IMR-90 (cell line): Measurements from ENCODE around the gene TEFM. TPM values are rescaled to one million over a fixed set of nuclear protein-coding genes. Genes with fewer than 3 reads are reported as not detected.
A peak's percentile ranks its signal among the peaks of the same experiment; 100 is the strongest.

ENCODE experiments used
- ATAC-seq: fragments of 200-7000 bp; cut with Tn5 transposase; 2 replicates; pipeline ENCODE4 v1.9.1; 2020; ENCODE audit warnings: low read depth, mild to moderate bottlenecking, moderate library complexity
- BruUV-seq: library from RNA; stranded (reverse); fragments of 400-500 nt; replicated peaks from 2 replicates; lab custom pipeline; 2021; lab: Mats Ljungman, UMichigan
- CTCF ChIA-PET: fragments of 300-600 bp; formaldehyde crosslinking; extraction: SDS; loops from one replicate; lab custom pipeline; 2021; ENCODE audit warnings: antibody characterized with exemption; lab: Yijun Ruan, JAX
- POLR2A ChIA-PET: fragments of 300-600 bp; sonication (Branson Sonifier 250); formaldehyde crosslinking; loops from one replicate; lab custom pipeline; 2022; ENCODE audit warnings: antibody characterized with exemption; ENCODE audit not compliant: unreplicated experiment; lab: Charles Lee
- DNase-seq: peaks from one replicate; pipeline ENCODE4 v3.0.0; 2013
- H2AFZ ChIP-seq: replicated peaks from 2 replicates; pipeline ENCODE3; 2013; ENCODE audit warnings: low read length, mild to moderate bottlenecking; ENCODE audit not compliant: poor library complexity
- H2AK5ac ChIP-seq: 2 replicates; pipeline ENCODE4 v1.6.1; 2013; ENCODE audit warnings: low read depth, low read length, inconsistent platforms
- H2AK9ac ChIP-seq: replicated peaks from 2 replicates; pipeline ENCODE3; 2013; ENCODE audit warnings: mild to moderate bottlenecking, low read depth, low read length, moderate library complexity; ENCODE audit not compliant: poor library complexity
- H2BK120ac ChIP-seq: 2 replicates; pipeline ENCODE4 v1.6.1; 2013; ENCODE audit warnings: low read depth, low read length, inconsistent platforms
- H2BK15ac ChIP-seq: 3 replicates; pipeline ENCODE4 v1.6.1; 2013; ENCODE audit warnings: low read depth, low read length, inconsistent platforms
- H2BK20ac ChIP-seq: 2 replicates; pipeline ENCODE4 v1.6.1; 2013; ENCODE audit warnings: low read depth, mild to moderate bottlenecking, inconsistent platforms, low read length, moderate library complexity
- H2BK5ac ChIP-seq: 2 replicates; pipeline ENCODE4 v1.6.1; 2013; ENCODE audit warnings: mild to moderate bottlenecking, low read depth, low read length, inconsistent platforms; ENCODE audit not compliant: poor library complexity, severe bottlenecking
- H3K14ac ChIP-seq: replicated peaks from 2 replicates; pipeline ENCODE4 v1.6.1; 2013; ENCODE audit warnings: low read depth, low read length, inconsistent platforms
- H3K18ac ChIP-seq: 2 replicates; pipeline ENCODE4 v1.6.1; 2013; ENCODE audit warnings: low read depth, low read length, control low read depth
- H3K23ac ChIP-seq: 2 replicates; pipeline ENCODE4 v1.6.1; 2013; ENCODE audit warnings: low read depth, low read length, inconsistent platforms
- H3K27ac ChIP-seq: 2 replicates; pipeline ENCODE4 v1.5.1; 2013; ENCODE audit warnings: mild to moderate bottlenecking, control low read depth, low read length; ENCODE audit not compliant: insufficient read depth
- H3K27me3 ChIP-seq: 2 replicates; pipeline ENCODE4 v1.6.1; 2013; ENCODE audit warnings: low read length; ENCODE audit not compliant: control insufficient read depth, insufficient read depth
- H3K36me3 ChIP-seq: 2 replicates; pipeline ENCODE4 v1.6.1; 2013; ENCODE audit warnings: low read length, mixed read lengths; ENCODE audit not compliant: control insufficient read depth, insufficient read depth
- H3K4ac ChIP-seq: 2 replicates; pipeline ENCODE4 v1.6.1; 2013; ENCODE audit warnings: low read depth, low read length, inconsistent platforms
- H3K4me1 ChIP-seq: 2 replicates; pipeline ENCODE4 v1.6.1; 2013; ENCODE audit warnings: low read length, mixed read lengths; ENCODE audit not compliant: control insufficient read depth, insufficient read depth
- H3K4me2 ChIP-seq: 2 replicates; pipeline ENCODE4 v1.6.1; 2013; ENCODE audit warnings: low read depth, mild to moderate bottlenecking, control low read depth, low read length, moderate library complexity
- H3K4me3 ChIP-seq: 2 replicates; pipeline ENCODE4 v1.5.1; 2013; ENCODE audit warnings: low read depth, mild to moderate bottlenecking, control low read depth, low read length, moderate library complexity; ENCODE audit not compliant: insufficient read depth
- H3K56ac ChIP-seq: 2 replicates; pipeline ENCODE4 v1.6.1; 2013; ENCODE audit warnings: low read length, inconsistent platforms; ENCODE audit not compliant: insufficient read depth; ENCODE audit errors: extremely low read depth
- H3K79me1 ChIP-seq, 2 experiments: 2 replicates each; pipeline ENCODE4 v1.6.1; 2013; ENCODE audit warnings: low read length in 2 of 2, inconsistent platforms in 1 of 2, low read depth in 1 of 2
- H3K9ac ChIP-seq: 2 replicates; pipeline ENCODE4 v1.6.1; 2013; ENCODE audit warnings: low read depth, low read length, control low read depth
- H3K9me1 ChIP-seq: 2 replicates; pipeline ENCODE4 v1.6.1; 2013; ENCODE audit warnings: low read length, inconsistent platforms; ENCODE audit not compliant: insufficient read depth
- H3K9me3 ChIP-seq: 2 replicates; pipeline ENCODE4 v1.6.1; 2013; ENCODE audit warnings: low read length; ENCODE audit not compliant: control insufficient read depth, insufficient read depth
- H4K20me1 ChIP-seq: 2 replicates; pipeline ENCODE4 v1.6.1; 2013; ENCODE audit warnings: low read length, inconsistent platforms; ENCODE audit not compliant: insufficient read depth
- H4K5ac ChIP-seq: 2 replicates; pipeline ENCODE4 v1.6.1; 2013; ENCODE audit warnings: mild to moderate bottlenecking, low read depth, low read length, control low read depth
- H4K8ac ChIP-seq, 2 experiments: 2 replicates each; pipeline ENCODE4 v1.6.1; 2013; ENCODE audit warnings: low read depth in 2 of 2, low read length in 2 of 2, control low read depth in 1 of 2, inconsistent platforms in 1 of 2
- H4K91ac ChIP-seq: 2 replicates; pipeline ENCODE4 v1.6.1; 2013; ENCODE audit warnings: low read depth, low read length, inconsistent platforms; ENCODE audit not compliant: insufficient read depth
- BHLHE40 ChIP-seq: fragments of 150-350 bp; IDR thresholded peaks from 2 replicates; pipeline ENCODE4 v1.6.1; 2016; ENCODE audit warnings: mild to moderate bottlenecking, low read depth, low read length
- CEBPB ChIP-seq: IDR thresholded peaks from 2 replicates; pipeline ENCODE4 v1.6.1; 2012; ENCODE audit warnings: low read depth, low read length, improper control_type of control experiment
- CHD1 ChIP-seq: IDR thresholded peaks from 2 replicates; pipeline ENCODE4 v1.6.1; 2012; ENCODE audit warnings: low read depth, low read length, improper control_type of control experiment
- FOS ChIP-seq: fragments of 150-350 bp; IDR thresholded peaks from 2 replicates; pipeline ENCODE4 v1.6.1; 2016; ENCODE audit warnings: low read depth, low read length
- NFE2L2 ChIP-seq: fragments of 150-350 bp; IDR thresholded peaks from 2 replicates; pipeline ENCODE4 v1.6.1; 2016; ENCODE audit warnings: low read depth, mild to moderate bottlenecking, low read length
- RAD21 ChIP-seq: IDR thresholded peaks from 2 replicates; pipeline ENCODE4 v1.6.1; 2012; ENCODE audit warnings: low read length, improper control_type of control experiment
- RFX5 ChIP-seq: IDR thresholded peaks from 2 replicates; pipeline ENCODE4 v1.8.0; 2012; ENCODE audit warnings: low read depth, mild to moderate bottlenecking, low read length, moderate library complexity
- WGBS, 2 experiments: methylation state at CpG; one replicate each; pipeline versions ENCODE4 v1.1.5 to v1.1.7; 2013; ENCODE audit warnings: missing lambda C conversion rate in 2 of 2; ENCODE audit not compliant: insufficient read length in 1 of 2; ENCODE audit errors: extremely low coverage in 2 of 2; 5-methylcytosine and 5-hydroxymethylcytosine counted together
- dilution Hi-C: fragments of 300-500 bp; cut with HindIII; formaldehyde crosslinking; loops from one replicate; pipeline ENCODE4 v1.14.3; 2018; ENCODE audit warnings: low sequenced_read_pairs; ENCODE audit not compliant: unreplicated experiment
- in situ Hi-C: fragments of 300-500 bp; cut with MboI; formaldehyde crosslinking; loops from 3 replicates; pipeline ENCODE4 v1.14.3; 2019; ENCODE audit warnings: low sequenced_read_pairs, inconsistent platforms, mixed read lengths
- intact Hi-C: fragments of 100-400 bp; cut with micrococcal nuclease; formaldehyde crosslinking; loops from 2 replicates; pipeline ENCODE4 v1.10.0; 2022
- polyA plus RNA-seq, 3 experiments: library from polyadenylated mRNA; depleted of rRNA; stranded (reverse); fragments of >200 nt; gene quantifications; 2 replicates each; pipeline ENCODE4 v1.2.3, GENCODE V29; 2012; ENCODE audit warnings: low replicate concordance in 1 of 3
- total RNA-seq: library from RNA; depleted of rRNA; stranded (reverse); fragments of >200 nt; gene quantifications from 2 replicates; pipeline ENCODE4 v1.2.3, GENCODE V29; 2012
- TF ChIP-seq, protein P1 (sequence below): fragments of 150-350 bp; IDR thresholded peaks from 2 replicates; pipeline ENCODE4 v1.6.1; 2016; ENCODE audit warnings: low read depth, mild to moderate bottlenecking, low read length, moderate library complexity, borderline replicate concordance
- TF ChIP-seq, protein P2 (sequence below): conservative IDR thresholded peaks from 2 replicates; pipeline ENCODE4 v1.5.1; 2012; ENCODE audit warnings: mild to moderate bottlenecking, low read depth, low read length, improper control_type of control experiment
- TF ChIP-seq, protein P3 (sequence below): fragments of 150-350 bp; IDR thresholded peaks from 2 replicates; pipeline ENCODE4 v1.6.1; 2017; ENCODE audit warnings: mild to moderate bottlenecking, antibody characterized with exemption, low read length, low read depth

The TEFM gene
- total and polyA plus RNA-seq, 2 of the 4 experiments (the other 2 are of a cell fraction), result 7.9 to 13.8 TPM

DNA sequence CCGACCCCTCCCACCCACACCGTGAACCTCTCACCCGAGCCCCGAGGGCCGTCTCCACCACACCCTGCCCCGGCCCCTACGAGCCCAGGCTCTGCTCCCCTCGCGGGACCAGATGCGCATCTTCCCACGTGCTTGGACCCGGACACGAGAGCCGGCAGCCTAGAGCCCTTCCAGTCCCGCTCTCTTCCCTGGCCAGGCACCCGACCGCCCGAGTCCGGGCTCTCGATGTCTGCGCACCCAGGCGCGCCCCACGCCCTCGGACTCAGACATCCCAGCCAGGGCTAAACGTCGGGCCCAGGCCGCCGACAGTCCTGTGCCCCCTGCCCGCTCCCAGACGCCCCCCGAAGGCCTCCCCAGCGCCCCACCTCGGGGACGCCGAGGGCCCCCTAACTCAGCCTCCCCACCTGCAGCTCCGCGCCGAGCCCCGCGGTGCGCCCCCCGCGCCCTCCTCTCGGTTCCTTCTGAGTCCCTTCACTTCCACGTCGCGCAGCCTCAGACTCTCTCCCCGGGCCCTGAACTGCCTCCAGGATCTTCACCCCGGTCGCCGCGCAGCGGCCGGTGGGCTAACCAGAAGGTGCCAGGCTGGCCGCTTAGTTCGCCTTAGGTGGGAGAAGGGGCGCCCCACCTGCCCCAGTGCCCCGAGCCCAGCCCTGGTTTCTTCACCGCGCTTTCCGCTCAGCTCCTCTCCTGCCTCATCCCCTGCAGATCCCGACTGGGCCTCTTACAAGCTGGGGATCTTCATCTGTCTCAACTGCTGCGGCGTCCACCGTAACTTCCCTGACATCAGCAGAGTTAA lies 16.4 kb upstream of the TEFM start:
- H2AFZ ChIP-seq, result peak overlapping the region; percentile 77
- no peak overlapping the region for H3K9ac ChIP-seq
- H3K23ac ChIP-seq, result peak overlapping the region; percentile 11; the same call in 1 of the 2 replicates
- dilution Hi-C loops (no loop called here), in situ Hi-C loops (no loop called here), intact Hi-C loops (no loop called here)
- CTCF ChIA-PET, result no interaction called here
- peaks cover 6% of the 10 kb centered on the region for H3K9me1 ChIP-seq
- WGBS, 2 experiments, result 3% methylated on average over 16 of the region's 66 CpGs; no CpG with 5 or more reads in 1 of the 2 experiments
- H3K18ac ChIP-seq, result no peak overlapping the region
- H3K4me3 ChIP-seq, result peak overlapping the region; percentile 1; the same call in 1 of the 2 replicates
- 0 out of 4 replicates have a peak, but pooled peaks cover 0 to 5% of the 10 kb centered on the region in 2 experiments for H3K79me1 ChIP-seq
- H3K4me1 ChIP-seq, result peaks cover 5% of the 10 kb centered on the region
- POLR2A ChIA-PET, result no interaction called here
- H4K5ac ChIP-seq, result no peak overlapping the region
- H2AK9ac ChIP-seq, result peak overlapping the region; percentile 25
- H3K27me3 ChIP-seq, result peaks cover 13% of the 10 kb centered on the region
- H2BK15ac ChIP-seq, result no peak overlapping the region
- H2BK20ac ChIP-seq, result no peak overlapping the region
- H3K27ac ChIP-seq, result no peak overlapping the region
- no peak overlapping the region for H2AK5ac ChIP-seq
- H3K36me3 ChIP-seq, result no peaks in the 10 kb centered on the region
- DNase-seq (no peak), ATAC-seq (peak; percentile 52)
- no peaks in the 10 kb centered on the region for H3K9me3 ChIP-seq
- TF ChIP-seq, protein P1, sequence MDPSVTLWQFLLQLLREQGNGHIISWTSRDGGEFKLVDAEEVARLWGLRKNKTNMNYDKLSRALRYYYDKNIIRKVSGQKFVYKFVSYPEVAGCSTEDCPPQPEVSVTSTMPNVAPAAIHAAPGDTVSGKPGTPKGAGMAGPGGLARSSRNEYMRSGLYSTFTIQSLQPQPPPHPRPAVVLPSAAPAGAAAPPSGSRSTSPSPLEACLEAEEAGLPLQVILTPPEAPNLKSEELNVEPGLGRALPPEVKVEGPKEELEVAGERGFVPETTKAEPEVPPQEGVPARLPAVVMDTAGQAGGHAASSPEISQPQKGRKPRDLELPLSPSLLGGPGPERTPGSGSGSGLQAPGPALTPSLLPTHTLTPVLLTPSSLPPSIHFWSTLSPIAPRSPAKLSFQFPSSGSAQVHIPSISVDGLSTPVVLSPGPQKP, result no peak
- TF ChIP-seq, protein P2, sequence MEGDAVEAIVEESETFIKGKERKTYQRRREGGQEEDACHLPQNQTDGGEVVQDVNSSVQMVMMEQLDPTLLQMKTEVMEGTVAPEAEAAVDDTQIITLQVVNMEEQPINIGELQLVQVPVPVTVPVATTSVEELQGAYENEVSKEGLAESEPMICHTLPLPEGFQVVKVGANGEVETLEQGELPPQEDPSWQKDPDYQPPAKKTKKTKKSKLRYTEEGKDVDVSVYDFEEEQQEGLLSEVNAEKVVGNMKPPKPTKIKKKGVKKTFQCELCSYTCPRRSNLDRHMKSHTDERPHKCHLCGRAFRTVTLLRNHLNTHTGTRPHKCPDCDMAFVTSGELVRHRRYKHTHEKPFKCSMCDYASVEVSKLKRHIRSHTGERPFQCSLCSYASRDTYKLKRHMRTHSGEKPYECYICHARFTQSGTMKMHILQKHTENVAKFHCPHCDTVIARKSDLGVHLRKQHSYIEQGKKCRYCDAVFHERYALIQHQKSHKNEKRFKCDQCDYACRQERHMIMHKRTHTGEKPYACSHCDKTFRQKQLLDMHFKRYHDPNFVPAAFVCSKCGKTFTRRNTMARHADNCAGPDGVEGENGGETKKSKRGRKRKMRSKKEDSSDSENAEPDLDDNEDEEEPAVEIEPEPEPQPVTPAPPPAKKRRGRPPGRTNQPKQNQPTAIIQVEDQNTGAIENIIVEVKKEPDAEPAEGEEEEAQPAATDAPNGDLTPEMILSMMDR, result no peak
- no peak for TF ChIP-seq CHD1
- TF ChIP-seq, protein P3, sequence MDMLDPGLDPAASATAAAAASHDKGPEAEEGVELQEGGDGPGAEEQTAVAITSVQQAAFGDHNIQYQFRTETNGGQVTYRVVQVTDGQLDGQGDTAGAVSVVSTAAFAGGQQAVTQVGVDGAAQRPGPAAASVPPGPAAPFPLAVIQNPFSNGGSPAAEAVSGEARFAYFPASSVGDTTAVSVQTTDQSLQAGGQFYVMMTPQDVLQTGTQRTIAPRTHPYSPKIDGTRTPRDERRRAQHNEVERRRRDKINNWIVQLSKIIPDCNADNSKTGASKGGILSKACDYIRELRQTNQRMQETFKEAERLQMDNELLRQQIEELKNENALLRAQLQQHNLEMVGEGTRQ, result no peak
- no peak for TF ChIP-seq BHLHE40
- TF ChIP-seq FOS, result no peak
- no peak for TF ChIP-seq CEBPB
- no peak for TF ChIP-seq RAD21
- no peak for TF ChIP-seq NFE2L2
- no peak for TF ChIP-seq RFX5
- no peak overlapping the region for H3K14ac ChIP-seq
- H2BK5ac ChIP-seq, result no peak overlapping the region
- no peak overlapping the region for H2BK120ac ChIP-seq
- no peak overlapping the region; the same call in 1 of the 2 replicates for H3K4ac ChIP-seq
- no TSS peak for BruUV-seq
- H3K4me2 ChIP-seq, result peak overlapping the region; percentile 65
- peak overlapping the region in 1 of 2 experiments; percentile 40; a peak in 1 of 4 replicates for H4K8ac ChIP-seq
- no peak overlapping the region for H4K91ac ChIP-seq
- no peaks in the 10 kb centered on the region for H4K20me1 ChIP-seq
- H3K56ac ChIP-seq, result no peak overlapping the region
